ENCODE results near the gene TRPM4. TPM values are rescaled to one million over a fixed set of nuclear protein-coding genes. Genes with fewer than 3 reads are reported as not detected.

The TRPM4 gene
- total RNA-seq, 1 experiment from 2014 or later = 30.0 TPM

- H3K4me1 ChIP-seq (ENCODE audit: insufficient read depth, low read length) = no peaks in the 10 kb centered on the region
- H3K9ac ChIP-seq (ENCODE audit: low read length) = no peak overlapping the region
- ChIA-PET CTCF (interaction anchor here (0.6 to 1.4 kb wide), 2 partner anchors 26 to 97 kb away, joined by 3 to 6 read pairs; no protein-coding TSS in a partner anchor), POLR2A (ENCODE audit: unreplicated experiment) (no interaction called here)
- peak; percentile 95 for ATAC-seq
- no peaks in the 10 kb centered on the region for H4K20me1 ChIP-seq (ENCODE audit: low read length)
- H3F3A ChIP-seq (ENCODE audit: low read length, unreplicated experiment) = no peaks in the 10 kb centered on the region
- intact Hi-C loops (cut with micrococcal nuclease) = no loop called here
- peak overlapping the region; percentile 82 for H2AFZ ChIP-seq (ENCODE audit: low read length)
- H3K4me3 ChIP-seq (ENCODE audit: low read length) = peak overlapping the region; percentile 31; the same call in 1 of the 2 replicates
- no peaks in the 10 kb centered on the region for H3K27me3 ChIP-seq (ENCODE audit: low read length)
- peak; percentile 88 for DNase-seq
- H3K27ac ChIP-seq (ENCODE audit: low read length) = no peak overlapping the region
- BruUV-seq (replicated peaks) = no TSS peak
- no peaks in the 10 kb centered on the region for H3K9me2 ChIP-seq (replicated peaks; ENCODE audit: low read length)
- no peaks in the 10 kb centered on the region for H3K9me3 ChIP-seq (ENCODE audit: low read length)
- no peaks in the 10 kb centered on the region for H3K36me3 ChIP-seq (ENCODE audit: low read depth, low read length)
- peak overlapping the region; percentile 59 for H3K4me2 ChIP-seq (ENCODE audit: low read length)
- TF ChIP-seq EZH2 (IDR thresholded peaks at IDR 0.05; ENCODE audit: low read length, unreplicated experiment) = no peak
- TF ChIP-seq, protein P1, sequence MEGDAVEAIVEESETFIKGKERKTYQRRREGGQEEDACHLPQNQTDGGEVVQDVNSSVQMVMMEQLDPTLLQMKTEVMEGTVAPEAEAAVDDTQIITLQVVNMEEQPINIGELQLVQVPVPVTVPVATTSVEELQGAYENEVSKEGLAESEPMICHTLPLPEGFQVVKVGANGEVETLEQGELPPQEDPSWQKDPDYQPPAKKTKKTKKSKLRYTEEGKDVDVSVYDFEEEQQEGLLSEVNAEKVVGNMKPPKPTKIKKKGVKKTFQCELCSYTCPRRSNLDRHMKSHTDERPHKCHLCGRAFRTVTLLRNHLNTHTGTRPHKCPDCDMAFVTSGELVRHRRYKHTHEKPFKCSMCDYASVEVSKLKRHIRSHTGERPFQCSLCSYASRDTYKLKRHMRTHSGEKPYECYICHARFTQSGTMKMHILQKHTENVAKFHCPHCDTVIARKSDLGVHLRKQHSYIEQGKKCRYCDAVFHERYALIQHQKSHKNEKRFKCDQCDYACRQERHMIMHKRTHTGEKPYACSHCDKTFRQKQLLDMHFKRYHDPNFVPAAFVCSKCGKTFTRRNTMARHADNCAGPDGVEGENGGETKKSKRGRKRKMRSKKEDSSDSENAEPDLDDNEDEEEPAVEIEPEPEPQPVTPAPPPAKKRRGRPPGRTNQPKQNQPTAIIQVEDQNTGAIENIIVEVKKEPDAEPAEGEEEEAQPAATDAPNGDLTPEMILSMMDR (conservative IDR thresholded peaks at IDR 0.05; ENCODE audit: low read depth, low read length) = peak; percentile 90
- H3K79me2 ChIP-seq (ENCODE audit: low read length) = no peaks in the 10 kb centered on the region
Observed at GRCh38 chr19:49224879-49225278, 67.3 kb downstream of the TRPM4 start.

DNA sequence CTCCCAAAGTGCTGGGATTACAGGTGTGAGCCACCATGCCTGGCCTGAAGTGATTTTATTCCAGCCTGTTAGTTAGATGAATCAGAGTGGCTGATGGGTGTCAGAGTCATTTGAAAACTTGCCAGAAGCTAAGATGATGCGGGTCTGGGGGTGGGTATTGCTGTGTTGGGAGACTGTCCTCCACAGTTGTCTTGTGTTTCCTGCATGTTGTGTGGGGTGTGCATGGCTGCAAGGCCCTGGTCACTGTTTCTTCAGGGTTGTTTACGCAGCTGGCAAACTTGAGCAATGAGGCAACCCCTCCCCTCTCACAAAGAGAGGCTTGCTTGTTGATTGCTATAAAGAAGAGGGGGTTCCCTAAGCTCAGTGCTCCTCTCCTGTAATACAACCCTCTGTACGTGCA lies 71.8 kb downstream of the TRPM4 start:
- Histone ChIP-seq H3K4me3 (ENCODE audit: low read length) (no peak overlapping the region), H3F3A (ENCODE audit: low read length, unreplicated experiment) (no peaks in the 10 kb centered on the region), H3K4me2 (ENCODE audit: low read length) (no peak overlapping the region), H3K79me2 (ENCODE audit: low read length) (no peaks in the 10 kb centered on the region), H3K9me2 (replicated peaks; ENCODE audit: low read length) (no peaks in the 10 kb centered on the region), H4K20me1 (ENCODE audit: low read length) (no peaks in the 10 kb centered on the region), H3K9me3 (ENCODE audit: low read length) (no peaks in the 10 kb centered on the region), H3K4me1 (ENCODE audit: insufficient read depth, low read length) (no peaks in the 10 kb centered on the region), H3K36me3 (ENCODE audit: low read depth, low read length) (no peaks in the 10 kb centered on the region), H2AFZ (ENCODE audit: low read length) (no peak overlapping the region), H3K27ac (ENCODE audit: low read length) (no peak overlapping the region), H3K9ac (ENCODE audit: low read length) (no peak overlapping the region), H3K27me3 (ENCODE audit: low read length) (no peaks in the 10 kb centered on the region)
- BruUV-seq (replicated peaks) = no TSS peak
- ATAC-seq (no peak), DNase-seq (no peak)
- ChIA-PET CTCF (no interaction called here), POLR2A (ENCODE audit: unreplicated experiment) (no interaction called here)
- TF ChIP-seq EZH2 (IDR thresholded peaks at IDR 0.05; ENCODE audit: low read length, unreplicated experiment) (no peak), EZH2phosphoT487 (IDR thresholded peaks at IDR 0.05; ENCODE audit: borderline replicate concordance, low read length) (no peak)
- TF ChIP-seq, protein P1 (conservative IDR thresholded peaks at IDR 0.05; ENCODE audit: low read depth, low read length) = no peak
- intact Hi-C loops (cut with micrococcal nuclease) = no loop called here

GRCh38 chr19:49231389-49231788 lies 73.8 kb downstream of the TRPM4 start:
- Histone ChIP-seq H4K20me1 (ENCODE audit: low read length) (no peaks in the 10 kb centered on the region), H3F3A (ENCODE audit: low read length, unreplicated experiment) (no peaks in the 10 kb centered on the region), H3K9me3 (ENCODE audit: low read length) (no peaks in the 10 kb centered on the region), H3K27me3 (ENCODE audit: low read length) (no peaks in the 10 kb centered on the region), H3K9ac (ENCODE audit: low read length) (no peak overlapping the region), H3K27ac (ENCODE audit: low read length) (no peak overlapping the region), H3K79me2 (ENCODE audit: low read length) (no peaks in the 10 kb centered on the region), H3K4me1 (ENCODE audit: insufficient read depth, low read length) (no peaks in the 10 kb centered on the region), H3K36me3 (ENCODE audit: low read depth, low read length) (no peaks in the 10 kb centered on the region), H3K4me2 (ENCODE audit: low read length) (no peak overlapping the region), H2AFZ (ENCODE audit: low read length) (no peak overlapping the region), H3K4me3 (ENCODE audit: low read length) (no peak overlapping the region), H3K9me2 (replicated peaks; ENCODE audit: low read length) (no peaks in the 10 kb centered on the region)
- DNase-seq (no peak), ATAC-seq (no peak)
- ChIA-PET POLR2A (ENCODE audit: unreplicated experiment) (no interaction called here), CTCF (no interaction called here)
- no TSS peak for BruUV-seq (replicated peaks)
- no peak for TF ChIP-seq EZH2 (IDR thresholded peaks at IDR 0.05; ENCODE audit: low read length, unreplicated experiment)
- intact Hi-C loops (cut with micrococcal nuclease) = no loop called here

All from PC-3 (cell line).